ENCODE results near the gene HOXC11.

Gene HOXC11

GRCh38 chr12:53975064-53975471 lies 2.1 kb downstream of the HOXC11 start:
- DNase-seq: no peak

DNA sequence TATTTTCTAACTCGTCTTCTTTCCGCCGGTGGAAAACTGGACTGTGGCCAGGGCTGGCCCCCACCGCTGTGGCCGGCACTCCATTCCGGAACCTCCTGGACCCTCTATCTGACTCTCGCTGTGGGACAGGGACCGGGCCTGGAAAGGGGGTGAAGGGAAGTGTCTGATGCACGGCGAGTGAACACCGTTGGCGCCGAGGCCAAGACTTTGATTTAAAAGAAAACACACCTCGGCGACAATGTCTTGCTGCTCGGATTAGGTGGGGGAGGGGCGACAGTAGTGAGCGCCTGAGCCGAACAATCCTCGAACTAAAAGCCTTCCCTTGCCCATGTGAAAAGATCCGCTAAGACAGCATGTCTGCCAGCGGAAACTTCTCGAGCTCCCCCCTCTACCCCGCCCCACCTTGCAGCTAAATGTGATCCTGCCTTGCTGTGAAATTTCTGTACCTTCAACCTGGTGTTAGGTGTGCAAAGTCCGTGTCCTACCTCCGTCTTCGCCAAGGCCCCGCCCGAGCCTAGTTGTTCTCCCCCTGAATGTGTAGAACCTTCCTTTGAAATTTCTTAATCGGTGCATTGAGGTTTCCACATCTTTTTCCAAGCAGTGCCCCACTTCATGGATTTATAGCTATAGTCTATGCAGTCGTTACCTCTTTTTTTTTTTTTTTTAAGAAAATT lies 2.7 kb downstream of the HOXC11 start:
- no peak for DNase-seq

GRCh38 chr12:53976172-53976822 lies 3.4 kb downstream of the HOXC11 start:
- peak; percentile 95 for DNase-seq

DNA sequence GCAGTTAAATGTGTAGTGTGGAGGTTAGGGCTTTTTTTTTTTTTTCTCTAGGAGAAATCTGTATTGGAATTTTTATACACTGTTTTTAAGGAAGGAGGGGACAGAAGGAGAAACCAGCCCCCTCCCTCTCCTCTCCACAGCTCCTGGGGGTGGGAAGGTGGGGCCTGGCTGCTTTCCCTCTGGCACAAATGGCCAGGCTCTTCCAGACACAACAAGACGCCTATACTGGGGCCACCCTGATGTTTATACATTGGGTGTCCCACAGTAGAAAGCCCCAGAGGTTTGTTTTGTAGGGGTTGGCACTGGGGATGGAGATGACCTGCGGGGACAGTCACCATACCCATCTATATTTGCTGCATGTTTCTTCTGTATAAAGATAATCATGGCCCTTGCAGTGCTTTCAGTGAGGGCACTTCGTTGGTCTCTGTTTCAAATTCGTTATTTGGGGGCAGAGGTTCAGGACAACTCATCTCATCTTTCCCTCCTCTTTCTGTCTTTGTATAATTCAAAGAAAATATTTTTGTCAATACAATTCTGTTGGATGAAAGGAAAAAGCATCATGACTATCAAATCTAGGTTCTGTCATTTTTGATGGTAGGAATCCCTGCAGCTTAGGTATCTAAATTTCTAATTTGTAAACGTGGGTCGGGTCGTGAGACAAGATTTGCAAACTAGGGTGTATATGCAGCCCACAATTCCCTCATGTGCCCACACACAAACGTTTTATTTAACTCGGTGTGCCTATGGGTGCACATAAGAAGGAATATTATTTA lies 4.1 kb downstream of the HOXC11 start:
- no peak for DNase-seq

DNA sequence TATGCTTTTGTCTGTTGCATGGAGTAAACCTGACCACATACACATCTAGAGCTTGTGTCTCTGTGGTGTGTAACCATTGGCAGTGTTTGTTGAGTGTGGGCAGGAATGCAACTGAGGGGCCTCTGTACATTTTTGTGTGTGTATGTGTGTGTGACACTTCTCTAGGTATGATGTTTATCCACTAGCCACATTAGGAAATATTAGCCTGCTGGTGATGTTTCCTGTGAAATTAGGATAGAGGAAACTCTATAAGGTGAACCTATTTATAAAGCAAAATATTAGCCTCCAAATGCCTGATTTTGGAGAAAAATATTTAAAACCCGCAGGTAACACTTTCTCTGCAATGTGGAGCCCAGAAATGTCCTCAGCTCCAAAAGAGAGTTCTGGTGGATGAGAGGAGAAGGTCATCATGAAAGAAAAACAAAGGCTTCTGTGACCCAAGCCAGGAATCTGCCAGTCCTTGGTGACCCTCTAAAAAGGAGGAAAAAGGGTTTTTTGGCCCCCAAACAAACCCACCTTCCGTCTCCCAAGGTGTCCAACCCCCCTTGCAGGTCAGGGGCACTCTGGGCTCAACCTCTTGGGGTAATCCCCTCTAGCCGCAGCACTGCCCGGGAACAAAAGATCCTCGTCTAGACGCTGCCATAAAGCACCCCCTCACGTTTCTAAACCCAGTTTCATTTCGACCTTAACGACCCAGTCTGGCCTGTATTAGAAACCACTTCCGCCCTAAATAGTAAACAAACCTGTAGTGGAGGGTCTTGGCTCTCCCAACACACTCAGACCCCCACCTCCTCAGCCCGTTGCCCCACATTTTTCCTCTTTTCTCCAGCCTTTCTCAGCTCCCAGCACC lies 4.9 kb downstream of the HOXC11 start:
- DNase-seq: no peak

DNA sequence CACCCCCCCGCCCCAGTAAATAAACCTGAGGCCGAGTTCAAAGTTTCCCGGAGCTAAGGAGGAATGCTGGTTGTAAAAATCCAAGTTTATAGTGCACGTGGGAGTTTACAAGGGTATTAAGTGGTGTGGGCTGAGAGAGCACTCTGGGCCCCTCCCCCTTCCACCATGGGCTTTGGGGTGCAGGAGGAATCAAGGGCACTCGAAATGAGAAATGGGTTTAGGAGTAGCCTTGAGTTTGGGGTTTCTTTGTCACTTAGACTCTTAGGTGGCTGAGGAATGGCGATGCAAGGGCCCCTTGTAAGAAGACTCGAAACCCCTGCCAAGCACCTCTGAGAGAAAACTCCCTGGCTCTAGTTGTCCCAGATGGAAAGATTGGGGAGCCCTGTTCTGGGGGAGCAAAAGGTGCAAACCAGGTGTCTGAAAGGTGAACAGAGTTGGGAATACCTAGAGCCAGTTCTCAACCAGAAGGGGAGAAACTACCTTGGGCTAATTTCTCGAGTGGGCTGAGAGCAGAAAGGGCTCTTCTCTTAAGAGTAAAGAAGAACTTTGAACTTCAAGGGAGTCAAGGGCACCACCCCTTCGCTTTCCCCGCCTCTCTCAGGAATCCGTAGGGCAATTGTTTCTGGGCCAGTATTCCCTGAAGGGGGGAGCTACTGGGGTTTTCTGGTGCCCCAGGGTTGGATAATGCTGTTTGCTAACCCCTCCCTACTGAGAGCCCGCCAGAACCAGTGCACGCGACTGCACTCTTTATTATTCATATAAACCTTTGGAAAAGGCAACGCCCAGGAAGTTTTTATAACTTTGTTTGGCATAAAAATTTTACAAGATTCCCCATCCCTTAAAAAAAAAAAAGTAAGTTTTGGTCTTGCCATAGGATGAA lies 5.8 kb downstream of the HOXC11 start:
- DNase-seq: peak; percentile 81

- DNase-seq: no peak
Observed at GRCh38 chr12:53980104-53980801, 7.3 kb downstream of the HOXC11 start.

GRCh38 chr12:53980802-53981496 lies 8.0 kb downstream of the HOXC11 start:
- DNase-seq: no peak

GRCh38 chr12:53981634-53982565 lies 9.0 kb downstream of the HOXC11 start:
- DNase-seq: peak; percentile 81

DNA sequence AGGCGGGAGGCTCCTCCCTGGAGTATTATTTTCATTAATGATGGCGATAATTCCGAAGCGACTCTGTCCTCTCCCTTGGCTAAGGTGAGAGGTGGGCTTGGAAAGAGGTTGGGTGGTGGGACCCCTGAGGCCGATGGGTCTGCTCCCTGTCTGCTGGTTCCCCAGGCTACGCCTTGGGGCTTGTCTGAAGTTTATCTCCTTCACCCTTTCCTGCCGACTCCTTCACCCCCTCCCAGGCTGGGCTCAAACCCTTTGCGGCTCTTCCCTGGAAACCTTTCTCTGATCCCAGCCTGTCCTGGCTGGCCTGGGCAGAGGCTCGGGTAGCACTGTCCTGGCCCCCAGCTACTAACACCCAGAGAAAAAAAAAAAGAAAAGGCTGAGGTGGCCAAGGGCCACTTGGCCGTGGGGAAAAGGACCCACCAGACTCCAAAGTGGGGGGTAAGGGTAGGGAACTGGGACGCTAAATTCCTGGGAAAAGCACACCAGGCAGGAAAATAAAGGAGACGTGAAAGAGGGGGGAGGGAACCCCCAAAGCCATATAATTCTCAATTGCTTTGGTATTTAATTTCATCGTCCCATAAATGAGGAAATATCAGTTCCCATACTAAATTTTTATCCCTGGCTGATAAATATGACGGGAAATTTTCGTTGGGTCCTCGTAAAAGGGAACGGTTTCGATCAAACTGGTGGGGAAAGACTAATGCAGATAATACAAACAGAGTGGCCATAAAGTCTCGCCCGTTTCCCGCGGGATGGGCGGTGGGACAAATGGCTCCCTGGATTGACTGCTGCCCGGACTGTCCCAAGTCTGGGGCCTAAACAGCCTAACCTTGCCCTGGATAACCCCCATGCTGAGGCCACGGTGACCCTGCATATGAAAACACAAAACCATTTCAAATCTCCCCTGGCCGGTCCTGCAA lies 10.0 kb downstream of the HOXC11 start:
- DNase-seq: no peak

DNA sequence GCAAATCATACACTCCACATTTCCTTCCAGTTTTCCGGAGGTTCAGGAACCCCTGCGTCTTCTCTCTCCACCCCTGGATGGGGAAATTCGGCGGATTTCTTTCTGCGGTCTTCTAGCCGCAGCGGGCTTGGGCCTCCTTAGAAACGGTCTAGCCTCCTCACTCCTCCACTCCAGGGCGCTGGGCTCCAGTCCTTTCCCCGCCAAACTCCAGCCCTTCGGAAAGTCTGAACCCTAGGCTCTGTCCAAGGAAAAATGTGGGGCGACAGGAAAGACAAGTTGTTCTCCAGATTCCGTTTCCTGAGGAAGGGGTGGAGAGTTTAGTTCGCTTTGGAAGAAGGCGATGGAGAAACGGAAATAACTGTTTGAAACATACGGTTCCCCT lies 10.6 kb downstream of the HOXC11 start:
- no peak for DNase-seq

DNA sequence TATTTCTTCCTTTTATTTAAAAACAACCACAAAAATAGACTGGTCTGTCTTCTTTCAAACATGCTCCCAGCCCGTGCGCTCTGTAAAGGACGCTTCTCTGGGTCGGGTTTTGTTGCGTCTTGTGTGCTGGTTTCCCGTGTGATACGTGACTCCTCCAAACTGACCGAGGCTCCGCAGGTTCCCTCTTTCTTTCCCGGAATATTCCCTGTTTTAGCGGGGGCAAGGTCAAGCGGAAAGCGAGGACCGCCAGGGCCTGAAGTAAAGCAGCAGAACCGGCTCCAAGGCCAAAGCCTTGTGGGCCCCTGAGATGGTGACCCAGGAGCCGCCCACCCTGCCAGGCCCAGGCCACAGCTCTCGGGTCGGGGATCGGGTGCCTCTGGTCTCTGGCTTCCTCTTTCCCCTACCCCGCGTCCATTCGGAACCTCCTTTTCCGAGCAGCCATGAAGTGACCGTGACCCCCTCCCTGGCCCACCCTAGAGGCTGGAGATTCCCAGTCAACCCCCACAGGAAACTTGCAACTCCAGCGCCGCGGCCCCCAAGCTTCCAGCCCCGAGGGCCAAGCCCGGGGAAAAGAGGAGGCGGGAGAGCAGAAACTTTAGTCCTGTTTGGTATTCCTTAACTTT lies 11.1 kb downstream of the HOXC11 start:
- DNase-seq: peak; percentile 60

GRCh38 chr12:53984901-53985691 lies 12.2 kb downstream of the HOXC11 start, which contains the start of gene HOXC10:
Gene HOXC10 (plus strand): TSS chr12:53985146. CDS start chr12:53985260, 114 bp downstream.
- peak; percentile 99 for DNase-seq

- DNase-seq: no peak
Observed at GRCh38 chr12:53985692-53985993, 12.7 kb downstream of the HOXC11 start.

- no peak for DNase-seq
Observed at GRCh38 chr12:53985994-53986685, 13.2 kb downstream of the HOXC11 start.

GRCh38 chr12:53986686-53987483 lies 14.0 kb downstream of the HOXC11 start:
- no peak for DNase-seq

Data from fibroblast of skin of right quadriceps (primary cell).